Measurements from ENCODE around the gene NR1H3. TPM values are rescaled to one million over a fixed set of nuclear protein-coding genes. Genes with fewer than 3 reads are reported as not detected.

NR1H3 gene
- total and polyA plus RNA-seq, 10 of the 15 experiments (the other 5 are each of a cell fraction or from before 2014, with no cell fraction given): 2.6 to 8.9 (median 4.5) TPM

DNA sequence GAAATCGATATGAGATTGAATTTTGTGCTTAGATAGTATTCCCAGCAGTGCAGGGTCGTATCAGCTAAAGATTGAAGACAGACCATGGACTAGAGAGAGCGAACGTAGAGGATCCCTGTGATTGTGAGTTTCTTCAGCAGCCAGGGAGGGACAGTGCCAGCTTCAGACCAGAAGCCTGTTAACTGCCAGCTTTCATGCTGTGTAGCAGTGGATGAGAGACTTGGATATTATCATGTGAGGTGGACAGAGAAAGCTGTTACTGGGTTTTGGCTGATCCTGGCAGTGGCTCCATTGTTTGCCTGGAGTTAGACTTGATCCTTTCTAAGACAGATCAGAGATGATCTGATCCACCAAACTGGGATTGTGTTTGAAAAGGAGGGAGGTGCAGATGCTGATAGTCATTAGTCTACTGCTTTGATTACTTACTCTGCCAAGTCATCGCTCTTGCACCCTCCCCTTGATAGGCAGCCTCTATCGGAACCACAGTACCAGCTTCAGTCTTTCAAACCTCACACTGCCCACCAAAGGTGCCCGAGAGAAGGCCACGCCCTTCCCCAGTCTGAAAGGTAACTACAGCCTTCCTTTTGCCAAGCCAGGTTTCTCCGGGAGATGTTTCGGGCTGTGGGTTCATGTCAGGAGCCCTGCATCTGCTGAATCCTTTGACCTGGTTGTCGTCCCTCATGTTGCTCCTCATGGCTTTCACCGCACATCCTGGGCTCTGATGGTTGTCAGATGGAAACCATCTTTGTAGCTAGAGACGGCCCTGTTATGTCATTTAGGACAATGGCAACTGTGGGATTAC lies 28.4 kb downstream of the NR1H3 start:
- TF ChIP-seq SUZ12 (IDR thresholded peaks at IDR 0.05; ENCODE audit: unreplicated experiment): no peak
- no peak for TF ChIP-seq CHD2 (IDR thresholded peaks at IDR 0.05; ENCODE audit: borderline replicate concordance, low read depth, low read length)
- TF ChIP-seq NR2C1 (IDR thresholded peaks at IDR 0.05): no peak
- TF ChIP-seq SMC3 (IDR thresholded peaks at IDR 0.05; ENCODE audit: borderline replicate concordance, low read length): no peak
- TF ChIP-seq NFYB (IDR thresholded peaks at IDR 0.05; ENCODE audit: insufficient read depth, low read depth, low read length): no peak
- TF ChIP-seq, protein P1, sequence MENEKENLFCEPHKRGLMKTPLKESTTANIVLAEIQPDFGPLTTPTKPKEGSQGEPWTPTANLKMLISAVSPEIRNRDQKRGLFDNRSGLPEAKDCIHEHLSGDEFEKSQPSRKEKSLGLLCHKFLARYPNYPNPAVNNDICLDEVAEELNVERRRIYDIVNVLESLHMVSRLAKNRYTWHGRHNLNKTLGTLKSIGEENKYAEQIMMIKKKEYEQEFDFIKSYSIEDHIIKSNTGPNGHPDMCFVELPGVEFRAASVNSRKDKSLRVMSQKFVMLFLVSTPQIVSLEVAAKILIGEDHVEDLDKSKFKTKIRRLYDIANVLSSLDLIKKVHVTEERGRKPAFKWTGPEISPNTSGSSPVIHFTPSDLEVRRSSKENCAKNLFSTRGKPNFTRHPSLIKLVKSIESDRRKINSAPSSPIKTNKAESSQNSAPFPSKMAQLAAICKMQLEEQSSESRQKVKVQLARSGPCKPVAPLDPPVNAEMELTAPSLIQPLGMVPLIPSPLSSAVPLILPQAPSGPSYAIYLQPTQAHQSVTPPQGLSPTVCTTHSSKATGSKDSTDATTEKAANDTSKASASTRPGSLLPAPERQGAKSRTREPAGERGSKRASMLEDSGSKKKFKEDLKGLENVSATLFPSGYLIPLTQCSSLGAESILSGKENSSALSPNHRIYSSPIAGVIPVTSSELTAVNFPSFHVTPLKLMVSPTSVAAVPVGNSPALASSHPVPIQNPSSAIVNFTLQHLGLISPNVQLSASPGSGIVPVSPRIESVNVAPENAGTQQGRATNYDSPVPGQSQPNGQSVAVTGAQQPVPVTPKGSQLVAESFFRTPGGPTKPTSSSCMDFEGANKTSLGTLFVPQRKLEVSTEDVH (IDR thresholded peaks at IDR 0.05; ENCODE audit: low read depth, partially characterized antibody): no peak
- no peak for TF ChIP-seq RELA (IDR thresholded peaks at IDR 0.05; ENCODE audit: borderline replicate concordance, partially characterized antibody)
- TF ChIP-seq, protein P2, sequence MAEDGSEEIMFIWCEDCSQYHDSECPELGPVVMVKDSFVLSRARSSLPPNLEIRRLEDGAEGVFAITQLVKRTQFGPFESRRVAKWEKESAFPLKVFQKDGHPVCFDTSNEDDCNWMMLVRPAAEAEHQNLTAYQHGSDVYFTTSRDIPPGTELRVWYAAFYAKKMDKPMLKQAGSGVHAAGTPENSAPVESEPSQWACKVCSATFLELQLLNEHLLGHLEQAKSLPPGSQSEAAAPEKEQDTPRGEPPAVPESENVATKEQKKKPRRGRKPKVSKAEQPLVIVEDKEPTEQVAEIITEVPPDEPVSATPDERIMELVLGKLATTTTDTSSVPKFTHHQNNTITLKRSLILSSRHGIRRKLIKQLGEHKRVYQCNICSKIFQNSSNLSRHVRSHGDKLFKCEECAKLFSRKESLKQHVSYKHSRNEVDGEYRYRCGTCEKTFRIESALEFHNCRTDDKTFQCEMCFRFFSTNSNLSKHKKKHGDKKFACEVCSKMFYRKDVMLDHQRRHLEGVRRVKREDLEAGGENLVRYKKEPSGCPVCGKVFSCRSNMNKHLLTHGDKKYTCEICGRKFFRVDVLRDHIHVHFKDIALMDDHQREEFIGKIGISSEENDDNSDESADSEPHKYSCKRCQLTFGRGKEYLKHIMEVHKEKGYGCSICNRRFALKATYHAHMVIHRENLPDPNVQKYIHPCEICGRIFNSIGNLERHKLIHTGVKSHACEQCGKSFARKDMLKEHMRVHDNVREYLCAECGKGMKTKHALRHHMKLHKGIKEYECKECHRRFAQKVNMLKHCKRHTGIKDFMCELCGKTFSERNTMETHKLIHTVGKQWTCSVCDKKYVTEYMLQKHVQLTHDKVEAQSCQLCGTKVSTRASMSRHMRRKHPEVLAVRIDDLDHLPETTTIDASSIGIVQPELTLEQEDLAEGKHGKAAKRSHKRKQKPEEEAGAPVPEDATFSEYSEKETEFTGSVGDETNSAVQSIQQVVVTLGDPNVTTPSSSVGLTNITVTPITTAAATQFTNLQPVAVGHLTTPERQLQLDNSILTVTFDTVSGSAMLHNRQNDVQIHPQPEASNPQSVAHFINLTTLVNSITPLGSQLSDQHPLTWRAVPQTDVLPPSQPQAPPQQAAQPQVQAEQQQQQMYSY (CRISPR knock-in tag; IDR thresholded peaks at IDR 0.05): no peak
- no peak for TF ChIP-seq EED (IDR thresholded peaks at IDR 0.05; ENCODE audit: low read depth)
- TF ChIP-seq ZNF384 (IDR thresholded peaks at IDR 0.05; ENCODE audit: borderline replicate concordance, low read depth, low read length): no peak
- TF ChIP-seq BRCA1 (IDR thresholded peaks at IDR 0.05; ENCODE audit: low read depth, low read length): no peak
- no peak for TF ChIP-seq IKZF1 (conservative IDR thresholded peaks at IDR 0.05)
- TF ChIP-seq TCF12 (IDR thresholded peaks at IDR 0.05; ENCODE audit: low read depth, low read length): no peak
- Histone ChIP-seq H3K27ac (ENCODE audit: control insufficient read depth, insufficient read depth) (no peak overlapping the region), H4K20me1 (ENCODE audit: control insufficient read depth, insufficient read depth) (no peaks in the 10 kb centered on the region), H3K4me3 (no peak overlapping the region), H3K79me2 (ENCODE audit: control insufficient read depth, insufficient read depth, low read length) (no peaks in the 10 kb centered on the region), H3K9ac (ENCODE audit: control insufficient read depth, insufficient read depth, low read length) (no peak overlapping the region), H3K9me3 (replicated peaks; ENCODE audit: control insufficient read depth, insufficient read depth, low read length) (no peaks in the 10 kb centered on the region), H2AFZ (ENCODE audit: control insufficient read depth, low read depth, low read length) (no peak overlapping the region), H3K36me3 (ENCODE audit: control insufficient read depth in 2 of 2, insufficient read depth in 2 of 2, low read length in 1 of 2) (peaks cover 43 to 50% of the 10 kb centered on the region in 2 experiments), H3K27me3 (replicated peaks in 1 of 2; ENCODE audit: control insufficient read depth in 2 of 2, insufficient read depth in 2 of 2, low read length in 1 of 2) (no peaks in the 10 kb centered on the region), H3K4me2 (ENCODE audit: control insufficient read depth, insufficient read depth) (no peak overlapping the region), H3K4me1 (ENCODE audit: control insufficient read depth, insufficient read depth, low read length) (no peaks in the 10 kb centered on the region)
- DNase-seq (ENCODE audit: low read depth, low spot score): no peak
- intact Hi-C loops (cut with micrococcal nuclease; ENCODE audit: unreplicated experiment): no loop called here
- no peak for FAIRE-seq
- ChIA-PET SMC1A (ENCODE audit: uncharacterized antibody, unreplicated experiment) (interaction anchor here (0.7 kb wide), 1 partner anchor 13 kb away, joined by 4 read pairs; no protein-coding TSS in a partner anchor), CTCF (interaction anchor here (0.6 to 1.3 kb wide), 2 partner anchors 13 to 284 kb away, joined by 3 read pairs; no protein-coding TSS in a partner anchor), POLR2A (interaction anchor here (1.2 kb wide), 1 partner anchor 10 kb away, joined by 3 read pairs; no protein-coding TSS in a partner anchor), RAD21 (ENCODE audit: unreplicated experiment) (no interaction called here)
- WGBS (ENCODE audit: insufficient coverage, insufficient replicate concordance, low lambda C conversion rate, missing lambda C conversion rate): 97% methylated on average over 13 of the region's 13 CpGs
- ATAC-seq: no peak
- no TSS peak for BruUV-seq (replicated peaks)
- in situ Hi-C loops (cut with MboI): no loop called here

Data from GM12878 (cell line).